NCI-H1048 (cell line): ENCODE measurements around the gene SLC35C1.

ENCODE experiments used
- DNase-seq: peaks from one replicate; lab custom pipeline; 2025; lab: John Stamatoyannopoulos, UW

Gene SLC35C1

GRCh38 chr11:45804761-45805304, at the start of gene SLC35C1:
Gene SLC35C1, plus strand, starts transcription at chr11:45805149. Its CDS starts 653 bp downstream, at chr11:45805802.
- DNase-seq: peak; percentile 93

GRCh38 chr11:45755281-45755859, 49.6 kb upstream of the SLC35C1 start:
- no peak for DNase-seq

GRCh38 chr11:45756384-45757010, 48.5 kb upstream of the SLC35C1 start:
- peak; percentile 31 for DNase-seq

GRCh38 chr11:45757672-45758071, 47.3 kb upstream of the SLC35C1 start:
- no peak for DNase-seq

GRCh38 chr11:45761659-45762058, 43.3 kb upstream of the SLC35C1 start:
- DNase-seq: no peak

GRCh38 chr11:45765107-45765668, 39.8 kb upstream of the SLC35C1 start:
- DNase-seq: no peak

- no peak for DNase-seq
These were observed 39.1 kb upstream of the SLC35C1 start for GRCh38 chr11:45765836-45766235.

- no peak for DNase-seq
These were observed 38.5 kb upstream of the SLC35C1 start for GRCh38 chr11:45766469-45766868.

GRCh38 chr11:45768486-45768885, 36.5 kb upstream of the SLC35C1 start:
- no peak for DNase-seq

GRCh38 chr11:45769960-45770359, 35.0 kb upstream of the SLC35C1 start:
- no peak for DNase-seq

GRCh38 chr11:45771193-45771565, 33.8 kb upstream of the SLC35C1 start:
- no peak for DNase-seq

- peak; percentile 78 for DNase-seq
These were observed 33.1 kb upstream of the SLC35C1 start for GRCh38 chr11:45771566-45772448.

- peak; percentile 45 for DNase-seq
These were observed 32.5 kb upstream of the SLC35C1 start for GRCh38 chr11:45772449-45772774.

- no peak for DNase-seq
These were observed 31.8 kb upstream of the SLC35C1 start for GRCh38 chr11:45772986-45773785.

- DNase-seq: no peak
These were observed 30.9 kb upstream of the SLC35C1 start for GRCh38 chr11:45773786-45774655.

- DNase-seq: no peak
These were observed 30.2 kb upstream of the SLC35C1 start for GRCh38 chr11:45774786-45775185.

GRCh38 chr11:45777127-45777969, 27.6 kb upstream of the SLC35C1 start:
- DNase-seq: no peak

GRCh38 chr11:45778341-45778740, 26.6 kb upstream of the SLC35C1 start:
- DNase-seq: no peak

- DNase-seq: no peak
These were observed 25.3 kb upstream of the SLC35C1 start for GRCh38 chr11:45779602-45780001.

GRCh38 chr11:45786272-45786671, 18.7 kb upstream of the SLC35C1 start:
- no peak for DNase-seq
